HG02678 (cell line): ENCODE measurements around the gene HMG20B.

ENCODE experiments used
- ATAC-seq: cut with Tn5 transposase; IDR thresholded peaks from one replicate; pipeline ENCODE4 v1.9.1; 2021; ENCODE audit warnings: mild to moderate bottlenecking, moderate library complexity; ENCODE audit not compliant: unreplicated experiment

HMG20B gene

DNA sequence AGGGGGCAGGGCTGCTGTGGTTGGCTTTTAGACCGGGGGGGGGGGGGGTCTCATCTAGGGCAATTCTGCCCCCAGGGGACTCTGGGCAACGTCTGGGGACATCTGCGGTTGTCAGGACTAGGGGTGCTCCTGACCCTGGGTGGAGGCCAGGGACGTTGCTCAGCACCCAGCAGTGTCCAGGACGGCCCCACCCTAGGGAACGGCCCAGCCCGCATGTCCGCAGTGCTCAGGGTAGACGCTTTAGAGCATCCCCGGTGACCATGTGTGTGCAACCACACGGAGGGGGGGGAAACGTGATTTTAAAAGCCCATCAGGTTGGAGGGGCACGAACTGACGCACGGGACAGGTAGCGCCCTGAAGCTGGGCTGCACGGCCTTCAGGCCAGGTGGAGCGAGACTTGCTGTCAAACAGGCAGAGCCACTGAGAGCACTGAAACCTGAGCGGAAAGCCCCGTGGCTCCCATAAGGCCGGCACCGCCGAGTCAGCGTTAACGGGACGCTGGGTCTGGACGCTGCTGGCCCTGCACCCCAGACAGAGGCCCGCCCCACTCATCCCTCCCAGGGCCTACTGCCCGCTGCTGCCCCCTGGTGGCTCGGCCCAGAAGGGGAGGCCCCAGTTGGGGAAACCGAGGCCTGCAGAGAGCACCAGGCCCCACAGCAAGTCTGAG lies 45.5 kb downstream of the HMG20B start:
- ATAC-seq, result no peak

DNA sequence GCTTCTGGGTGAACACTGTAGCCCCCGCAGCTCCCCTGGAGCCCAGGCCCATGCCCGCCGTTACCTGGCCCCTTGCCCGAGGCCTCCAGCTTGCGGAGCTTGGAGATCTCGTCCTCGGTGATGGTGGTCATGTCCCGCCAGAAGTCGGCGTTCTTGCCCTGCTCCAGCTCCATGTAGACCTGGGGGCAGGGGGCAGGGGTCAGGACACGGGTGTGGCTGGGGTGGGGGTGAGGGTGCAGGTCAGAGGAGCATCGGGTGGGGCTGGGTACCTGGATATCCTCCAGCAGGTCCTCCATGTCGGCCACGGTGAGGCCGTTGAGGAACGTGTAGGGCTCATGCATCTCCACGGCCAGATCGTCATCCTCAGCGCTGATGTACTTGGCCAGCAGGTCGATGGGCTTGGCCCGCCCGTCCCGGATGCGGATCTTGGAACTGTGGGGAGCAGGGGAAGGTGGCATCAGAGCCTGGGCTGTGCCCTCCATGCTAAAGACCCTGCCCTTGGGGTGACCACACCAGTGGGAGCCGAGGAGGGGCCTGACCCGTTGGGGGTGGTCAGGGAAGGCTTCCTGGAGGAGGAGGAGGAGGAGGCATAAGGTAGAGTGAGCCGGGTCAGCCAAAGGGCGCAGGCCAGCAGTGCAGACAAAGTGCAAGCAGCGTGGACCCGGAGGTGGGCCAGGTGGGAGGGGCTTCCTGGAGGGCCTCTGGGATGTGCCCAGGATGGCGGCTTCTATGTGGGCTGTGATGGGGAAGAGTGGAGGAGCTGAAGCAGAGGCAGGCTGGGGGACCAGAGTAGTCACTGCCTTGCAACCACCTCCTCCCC lies 46.3 kb downstream of the HMG20B start:
- no peak for ATAC-seq

DNA sequence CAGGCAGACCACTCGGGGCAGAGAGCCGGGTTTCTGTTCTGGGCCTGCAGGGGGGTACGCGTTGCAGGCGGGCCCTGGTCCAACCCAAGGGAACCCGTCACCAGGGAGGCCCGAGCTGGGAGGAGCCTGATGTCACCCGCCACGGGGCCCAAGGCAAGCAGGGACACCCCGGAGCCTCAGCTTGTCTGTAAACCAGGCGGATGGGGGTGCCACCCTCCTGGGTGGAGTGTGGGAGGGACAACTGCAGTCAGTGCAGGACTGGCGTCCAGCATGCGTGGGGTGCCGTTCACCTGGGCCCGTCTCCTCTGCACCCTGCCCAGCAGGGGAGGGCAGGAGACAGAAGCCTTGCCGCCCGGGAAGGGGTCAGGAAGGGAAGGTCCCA lies 46.9 kb downstream of the HMG20B start:
- ATAC-seq, result no peak

DNA sequence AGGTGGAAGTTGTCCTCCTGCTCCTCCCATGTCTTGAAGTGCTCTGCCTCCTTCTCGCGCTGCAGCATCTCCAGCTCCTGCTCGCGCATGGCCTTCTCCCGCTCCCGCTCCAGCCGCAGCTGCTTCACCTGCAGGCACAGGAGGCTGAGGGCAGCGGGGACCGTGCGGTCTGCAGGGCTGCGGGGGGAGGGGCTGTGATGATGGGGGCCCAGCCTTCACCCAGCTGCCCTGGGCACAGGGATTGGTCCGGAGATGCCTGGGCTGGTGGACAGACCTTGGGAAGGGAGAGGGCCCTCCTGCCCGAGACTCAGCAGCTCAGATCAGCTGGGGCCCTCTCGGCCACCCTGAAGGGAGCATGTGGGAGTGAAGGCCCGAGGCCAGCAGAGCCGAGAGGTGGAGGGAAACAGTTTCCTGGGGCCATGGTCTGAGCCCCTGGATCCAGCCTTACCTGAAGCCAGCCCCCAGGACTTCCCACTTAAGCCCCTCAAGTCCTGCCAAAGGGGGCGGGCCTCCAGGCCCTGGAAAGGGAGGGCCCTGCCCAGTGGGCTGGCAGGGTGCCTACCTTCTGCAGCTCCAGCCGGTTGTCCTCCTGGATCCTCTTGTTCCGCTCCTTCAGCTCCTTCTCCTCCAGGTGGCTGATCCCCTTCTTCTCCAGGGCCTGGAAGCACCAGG lies 47.5 kb downstream of the HMG20B start:
- ATAC-seq, result no peak

DNA sequence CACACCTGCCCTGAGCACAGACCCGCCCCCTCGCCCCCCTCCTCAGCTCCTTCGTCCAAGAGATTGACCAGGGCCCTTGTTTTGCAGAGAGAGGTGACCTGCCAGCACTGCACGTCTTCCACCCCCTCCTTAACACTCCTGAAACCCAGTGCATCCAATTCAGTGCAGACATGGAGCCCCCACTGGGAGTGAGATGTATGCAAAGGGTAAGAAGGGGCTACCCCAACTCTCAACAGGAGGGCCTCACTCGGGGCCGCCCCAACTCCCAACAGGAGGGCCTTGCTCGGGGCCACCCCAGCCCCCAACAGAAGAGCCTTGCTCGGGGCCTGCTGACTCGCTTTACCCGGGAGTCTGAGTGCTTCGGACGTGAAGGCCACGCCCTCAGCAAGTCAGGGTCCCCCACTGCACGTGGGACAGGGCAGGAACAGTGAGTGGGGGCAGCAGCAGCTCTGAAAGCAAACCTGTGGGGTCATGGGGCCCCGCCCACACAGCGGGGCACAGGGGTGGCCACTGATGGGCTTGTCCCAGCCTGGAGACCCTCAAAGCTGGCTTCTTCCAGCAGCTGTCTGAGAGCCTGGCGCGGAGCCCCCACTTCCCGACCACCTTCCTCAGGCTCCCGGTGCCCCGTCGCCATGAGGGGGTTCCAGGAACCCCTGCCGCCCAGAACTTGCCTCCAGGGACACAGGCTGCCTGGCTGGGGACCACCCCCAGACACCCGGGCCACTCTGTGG lies 48.2 kb downstream of the HMG20B start:
- ATAC-seq, result no peak

DNA sequence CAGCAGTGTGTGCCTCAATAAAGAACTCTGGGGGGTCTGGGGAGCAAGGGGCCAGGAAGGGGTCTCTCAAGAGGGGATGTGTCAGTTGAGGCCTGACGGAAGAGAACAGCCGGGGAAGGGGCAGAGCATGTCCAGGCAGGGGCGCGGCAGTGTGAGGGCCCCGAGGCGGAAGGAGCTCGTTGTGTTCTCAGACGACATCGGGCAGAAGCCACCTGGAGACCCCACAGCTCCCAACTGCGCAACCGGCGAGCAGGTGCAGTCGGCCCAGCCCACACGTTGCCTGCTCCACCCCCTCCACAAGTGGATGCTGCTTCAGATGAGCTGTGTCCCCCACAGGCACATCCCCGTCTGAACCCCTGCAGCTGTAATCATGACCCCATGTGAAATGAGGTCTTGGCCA lies 48.9 kb downstream of the HMG20B start:
- ATAC-seq, result no peak

DNA sequence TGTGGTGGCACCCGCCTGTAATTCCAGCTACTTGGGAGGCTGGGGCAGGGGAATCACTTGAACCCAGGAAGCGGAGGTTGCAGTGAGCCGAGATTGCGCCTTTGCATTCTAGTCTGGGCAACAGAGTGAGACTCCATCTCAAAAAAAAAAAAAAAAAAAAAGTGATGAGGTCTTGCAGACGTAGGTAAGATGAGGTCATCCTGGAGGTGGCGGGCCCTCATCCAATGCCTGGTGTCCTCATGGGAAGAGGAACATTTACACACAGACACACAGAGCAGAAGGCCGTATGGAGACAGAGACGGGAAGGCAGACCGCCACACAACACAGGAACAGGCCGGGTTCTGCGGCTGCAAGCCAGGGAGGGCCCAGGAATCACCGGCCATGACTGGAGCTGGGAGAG lies 49.5 kb downstream of the HMG20B start:
- ATAC-seq, result no peak

DNA sequence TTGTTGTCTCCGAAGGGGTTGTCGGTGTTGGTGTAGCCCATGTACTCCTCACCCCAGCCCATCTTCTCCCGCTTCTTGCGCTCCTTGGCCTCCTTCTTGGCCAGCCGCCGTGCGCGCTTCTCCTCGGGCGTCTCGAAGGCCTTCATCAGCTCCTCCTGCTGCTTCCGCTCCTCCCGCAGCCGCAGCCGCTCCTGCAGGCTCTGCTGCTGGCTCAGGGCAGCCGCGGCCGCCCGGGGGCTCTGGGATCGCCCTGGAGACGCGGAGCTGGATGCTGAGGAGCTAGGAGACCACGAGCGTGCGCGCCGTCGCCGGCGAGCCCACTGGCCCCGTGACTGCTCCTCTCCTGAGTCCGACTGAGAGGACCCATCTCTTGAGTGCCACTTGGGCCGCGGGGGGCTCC lies 51.0 kb downstream of the HMG20B start:
- no peak for ATAC-seq

DNA sequence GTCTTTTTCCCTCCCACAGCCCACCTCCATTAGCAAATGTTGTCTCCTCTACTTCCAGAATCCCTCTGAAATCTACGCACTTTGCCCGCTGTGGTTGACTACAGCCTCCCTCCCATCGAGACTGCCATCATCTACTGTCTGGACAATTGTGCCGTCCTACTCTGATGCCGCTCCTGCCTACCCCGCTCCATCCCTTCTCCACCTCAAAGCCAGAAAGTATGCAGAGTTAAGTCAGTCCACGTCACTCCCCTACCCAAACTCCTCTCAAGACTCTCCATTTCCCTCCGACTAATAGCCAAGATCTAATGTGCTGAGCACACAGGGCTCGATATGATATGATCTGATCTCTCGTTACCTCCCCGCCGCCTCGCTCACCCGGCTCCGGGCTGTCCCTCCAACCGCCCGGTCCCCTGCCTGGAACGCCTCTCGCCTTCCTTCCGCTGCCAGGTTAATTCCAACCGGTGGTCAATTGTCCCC lies 53.3 kb downstream of the HMG20B start:
- no peak for ATAC-seq

DNA sequence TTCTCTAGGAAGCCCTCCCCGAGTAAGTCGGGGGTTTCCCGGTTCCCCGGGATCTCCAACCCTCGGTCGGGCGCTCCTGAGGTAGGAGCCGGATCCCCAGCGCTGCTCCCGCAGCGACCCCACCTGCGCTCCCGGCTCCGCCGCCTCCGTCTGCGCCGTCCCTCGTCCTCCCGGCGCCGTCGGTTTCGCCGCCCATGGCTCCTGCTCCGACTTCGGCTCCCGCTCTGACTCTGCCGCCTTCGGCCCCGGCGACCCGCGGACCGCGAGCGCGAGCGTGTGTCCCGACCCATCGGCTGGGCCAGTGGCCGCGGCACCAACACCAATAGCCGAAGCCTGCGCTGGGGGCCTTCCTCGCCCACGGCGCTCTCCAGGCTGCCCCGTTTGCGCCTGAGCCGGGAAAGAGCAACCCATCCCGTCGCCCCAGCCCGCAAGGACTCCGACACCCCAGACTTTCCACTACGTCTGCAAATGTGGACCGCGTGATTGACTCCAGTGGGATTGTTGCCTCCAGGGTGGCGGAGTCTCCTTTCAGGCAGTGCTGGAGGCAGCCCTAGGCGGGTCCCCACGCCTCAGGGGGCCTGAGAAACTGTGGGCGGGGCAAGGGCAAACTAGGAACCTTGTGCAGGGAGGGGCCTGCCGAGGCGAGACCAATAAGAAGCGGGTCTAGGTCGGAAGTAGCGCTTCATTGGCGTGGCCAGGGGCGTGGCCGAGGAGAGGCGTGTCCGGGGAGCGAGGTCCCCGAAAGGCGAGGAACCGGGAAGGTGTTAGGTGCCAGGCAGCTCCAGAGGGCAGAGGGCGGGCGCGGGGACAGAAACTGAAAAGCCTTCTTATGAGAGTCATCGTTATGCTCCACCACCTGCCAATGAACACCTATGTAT lies 54.0 kb downstream of the HMG20B start, which contains the start of gene CACTIN:
CACTIN (minus strand) TSS at position 318 of the 878 bp plus-strand sequence; CDS start at position 290, 28 bp downstream.
- peak; percentile 94 for ATAC-seq

DNA sequence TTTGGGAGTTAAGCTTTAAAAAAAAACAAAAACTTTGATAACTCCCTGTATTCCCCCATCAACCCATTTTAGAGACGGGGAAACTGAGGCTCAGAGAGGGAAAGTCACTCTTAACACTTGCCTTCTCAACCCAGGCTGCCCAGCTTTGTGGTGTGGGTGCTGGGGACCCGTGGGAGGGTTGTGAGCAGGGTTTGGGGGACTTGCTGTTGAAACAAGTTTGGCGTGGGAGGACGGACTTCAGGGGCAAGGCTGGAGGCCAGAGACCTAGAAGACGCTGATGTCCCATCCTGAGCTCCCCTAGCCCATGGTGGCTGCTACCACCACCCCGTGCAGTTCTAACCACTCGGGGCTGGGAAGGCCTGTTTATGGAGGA lies 54.6 kb downstream of the HMG20B start:
- ATAC-seq, result no peak
